Measurements from ENCODE around the gene HAUS7.

HAUS7 gene

DNA sequence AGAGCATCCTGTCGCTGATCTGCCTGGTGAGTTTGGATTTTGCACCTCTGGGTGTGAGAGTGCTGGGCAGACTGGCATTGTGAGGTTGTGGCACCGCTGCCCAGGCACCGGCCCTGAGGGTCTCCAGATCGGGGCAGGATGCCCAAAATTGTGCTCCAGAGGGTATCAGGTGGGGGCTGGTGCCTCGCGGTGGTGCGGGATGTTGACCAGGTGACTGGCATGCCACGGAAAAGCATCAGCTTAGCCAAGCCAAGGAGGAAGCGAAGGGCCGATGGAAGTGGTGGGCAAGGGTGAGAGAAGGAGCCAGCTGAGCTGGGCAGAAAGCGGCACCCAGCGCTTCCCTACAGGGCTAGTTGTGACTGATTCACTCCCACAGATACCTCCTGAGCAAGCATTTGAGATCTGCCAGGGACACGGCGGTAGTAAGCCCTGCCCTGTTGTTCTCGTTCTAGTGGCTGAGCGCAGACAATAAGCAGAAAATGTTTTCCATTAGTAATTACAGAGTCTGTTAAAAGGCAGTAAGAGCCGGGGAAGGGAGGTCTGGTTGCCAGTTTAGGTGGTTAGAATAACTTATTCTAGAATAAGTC is 58.3 kb downstream of the HAUS7 start:
- TF ChIP-seq, protein P1, sequence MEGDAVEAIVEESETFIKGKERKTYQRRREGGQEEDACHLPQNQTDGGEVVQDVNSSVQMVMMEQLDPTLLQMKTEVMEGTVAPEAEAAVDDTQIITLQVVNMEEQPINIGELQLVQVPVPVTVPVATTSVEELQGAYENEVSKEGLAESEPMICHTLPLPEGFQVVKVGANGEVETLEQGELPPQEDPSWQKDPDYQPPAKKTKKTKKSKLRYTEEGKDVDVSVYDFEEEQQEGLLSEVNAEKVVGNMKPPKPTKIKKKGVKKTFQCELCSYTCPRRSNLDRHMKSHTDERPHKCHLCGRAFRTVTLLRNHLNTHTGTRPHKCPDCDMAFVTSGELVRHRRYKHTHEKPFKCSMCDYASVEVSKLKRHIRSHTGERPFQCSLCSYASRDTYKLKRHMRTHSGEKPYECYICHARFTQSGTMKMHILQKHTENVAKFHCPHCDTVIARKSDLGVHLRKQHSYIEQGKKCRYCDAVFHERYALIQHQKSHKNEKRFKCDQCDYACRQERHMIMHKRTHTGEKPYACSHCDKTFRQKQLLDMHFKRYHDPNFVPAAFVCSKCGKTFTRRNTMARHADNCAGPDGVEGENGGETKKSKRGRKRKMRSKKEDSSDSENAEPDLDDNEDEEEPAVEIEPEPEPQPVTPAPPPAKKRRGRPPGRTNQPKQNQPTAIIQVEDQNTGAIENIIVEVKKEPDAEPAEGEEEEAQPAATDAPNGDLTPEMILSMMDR (IDR thresholded peaks at IDR 0.05; ENCODE audit: control insufficient read depth, extremely low read depth, insufficient read depth), result no peak
- H3K4me3 ChIP-seq (ENCODE audit: low read depth, low read length), result no peak overlapping the region
- no peak for DNase-seq (ENCODE audit: low read depth)

DNA sequence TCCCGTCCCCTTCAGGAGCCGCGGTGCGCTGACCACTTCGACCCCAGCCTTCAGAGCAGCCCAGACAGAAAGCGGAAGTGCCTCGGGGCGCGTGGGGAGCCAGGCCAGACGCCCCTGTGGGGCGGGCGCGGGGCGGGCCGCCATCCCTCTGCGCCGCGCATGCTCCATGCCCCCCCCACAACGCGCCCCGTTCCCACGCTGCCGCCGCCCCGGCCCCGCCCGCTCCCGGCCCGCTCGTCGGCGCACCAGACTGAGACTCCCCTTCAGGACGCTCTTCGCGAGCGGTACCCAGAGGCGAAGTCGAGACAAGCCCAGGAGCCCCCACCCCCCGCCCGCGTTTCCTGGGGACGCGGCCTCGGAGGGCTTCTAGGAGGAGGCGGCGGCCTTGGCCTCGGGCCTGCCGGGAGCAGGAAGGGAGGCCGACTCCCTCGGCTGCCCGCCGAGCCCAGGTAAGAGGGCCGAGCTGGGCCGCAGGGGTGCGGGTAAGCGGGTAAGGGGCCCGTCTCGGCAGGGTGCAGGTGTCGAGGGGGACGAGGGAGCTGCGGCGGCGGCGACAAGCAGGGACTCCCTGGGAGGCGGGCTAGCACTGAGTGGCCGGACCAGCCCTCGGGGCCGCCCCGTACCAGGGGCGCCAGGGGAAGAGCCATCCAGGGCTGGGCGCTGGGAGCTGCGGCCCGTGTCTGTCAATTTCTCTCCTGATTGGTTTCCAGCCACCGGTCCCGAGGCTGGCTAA is 59.0 kb downstream of the HAUS7 start, which contains the start of gene ZFP92:
TSS of gene ZFP92 (plus strand) at position 218 of the 733 bp plus-strand sequence. CDS start 6,851 bp downstream, outside the sequence.
- no peak for DNase-seq (ENCODE audit: low read depth)
- TF ChIP-seq, protein P1 (IDR thresholded peaks at IDR 0.05; ENCODE audit: control insufficient read depth, extremely low read depth, insufficient read depth), result no peak
- H3K4me3 ChIP-seq (ENCODE audit: low read depth, low read length), result no peak within 1 kb of the TSS

DNA sequence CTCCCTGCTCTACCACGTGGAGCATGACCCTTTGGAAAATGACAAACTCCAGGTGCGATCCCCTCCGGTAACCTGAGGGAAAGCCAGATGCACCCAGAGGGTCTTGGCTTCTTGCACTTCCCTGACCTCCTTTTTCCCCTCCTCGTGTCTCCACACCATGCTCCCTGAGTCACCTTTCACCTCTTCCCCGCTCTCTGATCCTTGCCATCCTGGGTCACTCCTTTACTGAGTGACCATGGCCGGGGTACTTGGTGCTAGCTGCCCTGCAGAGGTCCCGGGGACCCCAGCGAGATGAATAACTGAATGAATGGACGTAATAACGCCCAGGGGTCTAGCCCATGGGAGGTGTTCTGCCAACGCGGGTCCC is 59.5 kb downstream of the HAUS7 start:
- H3K4me3 ChIP-seq (ENCODE audit: low read depth, low read length), result no peak overlapping the region
- DNase-seq (ENCODE audit: low read depth), result no peak
- TF ChIP-seq, protein P1 (IDR thresholded peaks at IDR 0.05; ENCODE audit: control insufficient read depth, extremely low read depth, insufficient read depth), result no peak

DNA sequence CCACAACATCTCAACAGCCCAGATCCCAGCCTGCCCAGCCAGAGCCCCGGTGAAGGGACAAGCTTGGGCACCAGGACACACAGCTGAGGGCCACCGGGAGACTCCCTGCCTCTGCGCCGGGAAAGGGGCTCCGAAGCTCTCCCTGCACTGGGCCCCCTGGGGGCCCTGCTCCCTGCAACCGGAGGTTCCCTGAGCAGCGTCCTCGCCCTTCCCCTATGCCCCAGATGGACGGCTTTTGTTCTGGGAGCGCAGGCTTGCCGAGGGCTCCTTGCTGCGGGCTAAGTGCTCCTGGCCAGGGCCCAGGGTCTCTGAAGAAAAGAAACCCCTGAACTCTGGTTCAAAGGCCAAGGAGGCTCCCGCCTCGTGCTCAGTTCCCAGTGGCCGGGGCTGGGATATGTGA is 60.0 kb downstream of the HAUS7 start:
- TF ChIP-seq, protein P1 (IDR thresholded peaks at IDR 0.05; ENCODE audit: control insufficient read depth, extremely low read depth, insufficient read depth), result no peak
- DNase-seq (ENCODE audit: low read depth), result no peak
- no peak overlapping the region for H3K4me3 ChIP-seq (ENCODE audit: low read depth, low read length)

DNA sequence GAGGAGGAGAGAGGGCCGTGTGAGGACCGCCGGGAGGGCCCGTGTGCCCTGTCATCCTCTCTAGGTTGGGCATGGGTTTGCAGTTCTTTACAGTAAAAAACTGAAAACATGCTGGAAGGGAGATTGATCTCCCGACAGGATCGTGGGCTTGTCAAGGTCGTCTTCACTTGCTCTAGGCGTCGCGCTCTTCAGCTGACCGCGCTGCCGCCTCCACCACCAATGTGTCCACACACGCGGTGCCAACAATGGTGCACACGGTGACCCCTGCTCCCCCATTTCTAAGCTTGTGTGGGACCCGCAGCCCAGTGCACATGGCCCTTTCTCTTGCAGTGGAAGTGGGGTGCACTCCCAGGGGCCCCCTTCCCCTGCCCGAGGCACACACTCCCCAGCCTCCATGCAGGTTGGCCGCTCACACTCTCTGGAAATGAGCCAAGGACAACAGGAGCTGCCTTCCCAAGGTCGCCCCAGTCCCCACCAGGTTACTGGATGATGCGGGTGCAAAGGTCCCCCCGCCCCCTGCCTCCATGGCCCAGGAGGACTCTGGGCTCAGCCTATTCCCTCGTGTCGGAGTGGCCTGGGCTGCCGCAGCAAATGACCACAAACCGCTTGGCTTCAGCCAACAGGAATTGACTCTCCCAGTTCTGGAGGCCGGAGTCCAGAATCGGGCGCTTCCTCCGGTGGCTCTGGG is 60.8 kb downstream of the HAUS7 start:
- DNase-seq (ENCODE audit: low read depth), result no peak
- no peak overlapping the region for H3K4me3 ChIP-seq (ENCODE audit: low read depth, low read length)
- TF ChIP-seq, protein P1 (IDR thresholded peaks at IDR 0.05; ENCODE audit: control insufficient read depth, extremely low read depth, insufficient read depth), result no peak

DNA sequence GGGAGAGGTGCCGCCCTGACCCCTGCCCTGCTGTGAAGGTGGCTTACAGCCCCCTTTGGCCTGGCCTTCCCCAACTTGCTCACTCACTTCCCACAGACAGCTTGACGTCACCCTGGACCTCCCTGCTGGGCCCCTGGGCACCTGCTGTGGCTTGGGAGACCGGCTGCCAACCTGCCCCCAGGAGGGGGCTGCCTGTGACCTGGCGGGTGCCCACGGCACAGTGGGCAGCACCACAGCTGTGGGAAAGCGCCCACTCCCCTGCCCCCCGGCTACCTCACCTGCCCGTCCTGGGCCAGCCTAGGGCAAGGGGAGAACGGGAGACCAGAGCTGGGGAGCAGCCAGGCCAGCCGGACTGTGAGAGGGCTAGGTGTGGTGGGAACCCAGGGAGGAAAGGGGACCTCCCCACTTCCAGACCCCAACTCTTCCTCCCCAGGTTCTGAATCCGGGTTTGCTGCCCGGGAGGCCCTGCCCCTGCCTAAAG is 61.5 kb downstream of the HAUS7 start:
- TF ChIP-seq, protein P1 (IDR thresholded peaks at IDR 0.05; ENCODE audit: control insufficient read depth, extremely low read depth, insufficient read depth), result no peak
- H3K4me3 ChIP-seq (ENCODE audit: low read depth, low read length), result no peak overlapping the region
- DNase-seq (ENCODE audit: low read depth), result no peak
